ENCODE measurements around the gene CDKN2B.

The CDKN2B gene

GRCh38 chr9:22035591-22036011, 26.5 kb upstream of the CDKN2B start:
- TF ChIP-seq CTCF (IDR thresholded peaks at IDR 0.05; ENCODE audit: low read depth, low read length, missing control alignments), result no peak
- H3K36me3 ChIP-seq (replicated peaks), result no peaks in the 10 kb centered on the region
- in situ Hi-C loops (cut with HindIII; ENCODE audit: low pct_ligation_motif_present, low sequenced_read_pairs), result loop anchor here (25.0 kb wide), 1 partner anchor 202 kb away; no protein-coding TSS in a partner anchor
- H3K27ac ChIP-seq, result no peak overlapping the region
- H3K27me3 ChIP-seq (replicated peaks), result no peaks in the 10 kb centered on the region
- no peak for DNase-seq
- H3K4me3 ChIP-seq (ENCODE audit: low read depth, low read length), result no peak overlapping the region

- H3K27ac ChIP-seq, result no peak overlapping the region
Observed at GRCh38 chr9:22033012-22033630, 24.0 kb upstream of the CDKN2B start.

GRCh38 chr9:22031655-22032411, 22.7 kb upstream of the CDKN2B start:
- no peak for DNase-seq
- no peak overlapping the region for H3K4me3 ChIP-seq (ENCODE audit: low read depth, low read length)
- H3K27me3 ChIP-seq (replicated peaks), result no peaks in the 10 kb centered on the region
- H3K36me3 ChIP-seq (replicated peaks), result no peaks in the 10 kb centered on the region
- in situ Hi-C loops (cut with HindIII; ENCODE audit: low pct_ligation_motif_present, low sequenced_read_pairs), result loop anchor here (25.0 kb wide), 1 partner anchor 205 kb away; no protein-coding TSS in a partner anchor
- no peak for TF ChIP-seq CTCF (IDR thresholded peaks at IDR 0.05; ENCODE audit: low read depth, low read length, missing control alignments)
- H3K27ac ChIP-seq, result no peak overlapping the region

More at GRCh38 chr9:22033012-22033630, 24.0 kb upstream of the CDKN2B start:
- H3K27me3 ChIP-seq (replicated peaks), result no peaks in the 10 kb centered on the region
- no peak overlapping the region for H3K4me3 ChIP-seq (ENCODE audit: low read depth, low read length)
- TF ChIP-seq CTCF (IDR thresholded peaks at IDR 0.05; ENCODE audit: low read depth, low read length, missing control alignments), result no peak
- DNase-seq, result no peak
- no peaks in the 10 kb centered on the region for H3K36me3 ChIP-seq (replicated peaks)
- in situ Hi-C loops (cut with HindIII; ENCODE audit: low pct_ligation_motif_present, low sequenced_read_pairs), result loop anchor here (25.0 kb wide), 1 partner anchor 204 kb away; no protein-coding TSS in a partner anchor

GRCh38 chr9:22030101-22030598, 21.0 kb upstream of the CDKN2B start:
- Histone ChIP-seq H3K36me3 (replicated peaks) (no peaks in the 10 kb centered on the region), H3K4me3 (ENCODE audit: low read depth, low read length) (no peak overlapping the region), H3K27me3 (replicated peaks) (no peaks in the 10 kb centered on the region), H3K27ac (peak overlapping the region; percentile 56)
- in situ Hi-C loops (cut with HindIII; ENCODE audit: low pct_ligation_motif_present, low sequenced_read_pairs), result loop anchor here (25.0 kb wide), 1 partner anchor 207 kb away; no protein-coding TSS in a partner anchor
- no peak for TF ChIP-seq CTCF (IDR thresholded peaks at IDR 0.05; ENCODE audit: low read depth, low read length, missing control alignments)
- peak; percentile 42 for DNase-seq

- TF ChIP-seq CTCF (IDR thresholded peaks at IDR 0.05; ENCODE audit: low read depth, low read length, missing control alignments), result no peak
- no peak for DNase-seq
- no peaks in the 10 kb centered on the region for H3K27me3 ChIP-seq (replicated peaks)
Observed at GRCh38 chr9:22029231-22029630, 20.1 kb upstream of the CDKN2B start.

More at GRCh38 chr9:22029231-22029630, 20.1 kb upstream of the CDKN2B start:
- no peaks in the 10 kb centered on the region for H3K36me3 ChIP-seq (replicated peaks)
- in situ Hi-C loops (cut with HindIII; ENCODE audit: low pct_ligation_motif_present, low sequenced_read_pairs), result loop anchor here (25.0 kb wide), 1 partner anchor 208 kb away; no protein-coding TSS in a partner anchor
- no peak overlapping the region for H3K4me3 ChIP-seq (ENCODE audit: low read depth, low read length)
- no peak overlapping the region for H3K27ac ChIP-seq
